ENCODE data around the gene RBBP4.

DNA sequence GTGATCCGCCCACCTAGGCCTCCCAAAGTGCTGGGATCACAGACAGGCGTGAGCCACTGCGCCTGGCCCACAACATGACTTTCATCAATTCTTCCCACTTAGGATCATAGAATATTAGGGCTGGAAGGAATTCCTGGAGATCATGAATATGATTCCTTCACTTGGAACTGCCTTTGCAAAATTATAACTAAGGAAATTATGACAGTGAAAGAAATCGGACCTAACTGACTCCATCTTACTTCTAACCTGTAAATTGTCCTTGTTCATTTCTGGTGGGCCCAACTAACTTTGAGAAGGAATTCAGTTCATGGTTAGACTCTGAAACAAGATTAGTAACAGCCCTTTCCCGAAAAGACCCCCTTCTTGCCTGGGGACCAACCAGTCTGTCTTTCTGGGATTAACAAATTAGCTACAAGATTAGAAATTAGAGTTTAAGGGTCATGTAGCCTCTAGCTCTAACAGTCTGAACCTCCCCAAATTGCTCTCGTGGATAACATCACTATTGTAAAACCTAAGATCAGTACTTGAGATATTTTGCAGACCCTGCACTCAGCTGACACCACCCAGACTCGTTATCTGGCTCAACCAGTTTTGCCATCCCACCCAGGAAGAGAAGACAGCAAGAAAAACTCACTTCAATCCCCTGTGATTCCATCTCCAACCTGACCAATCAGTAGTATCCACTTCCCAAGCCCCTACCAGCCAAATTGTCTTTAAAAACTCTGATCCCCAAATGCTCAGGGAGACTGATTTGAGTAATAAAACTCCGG is 15.3 kb upstream of the RBBP4 start:
- TF ChIP-seq, protein P1, sequence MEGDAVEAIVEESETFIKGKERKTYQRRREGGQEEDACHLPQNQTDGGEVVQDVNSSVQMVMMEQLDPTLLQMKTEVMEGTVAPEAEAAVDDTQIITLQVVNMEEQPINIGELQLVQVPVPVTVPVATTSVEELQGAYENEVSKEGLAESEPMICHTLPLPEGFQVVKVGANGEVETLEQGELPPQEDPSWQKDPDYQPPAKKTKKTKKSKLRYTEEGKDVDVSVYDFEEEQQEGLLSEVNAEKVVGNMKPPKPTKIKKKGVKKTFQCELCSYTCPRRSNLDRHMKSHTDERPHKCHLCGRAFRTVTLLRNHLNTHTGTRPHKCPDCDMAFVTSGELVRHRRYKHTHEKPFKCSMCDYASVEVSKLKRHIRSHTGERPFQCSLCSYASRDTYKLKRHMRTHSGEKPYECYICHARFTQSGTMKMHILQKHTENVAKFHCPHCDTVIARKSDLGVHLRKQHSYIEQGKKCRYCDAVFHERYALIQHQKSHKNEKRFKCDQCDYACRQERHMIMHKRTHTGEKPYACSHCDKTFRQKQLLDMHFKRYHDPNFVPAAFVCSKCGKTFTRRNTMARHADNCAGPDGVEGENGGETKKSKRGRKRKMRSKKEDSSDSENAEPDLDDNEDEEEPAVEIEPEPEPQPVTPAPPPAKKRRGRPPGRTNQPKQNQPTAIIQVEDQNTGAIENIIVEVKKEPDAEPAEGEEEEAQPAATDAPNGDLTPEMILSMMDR (conservative IDR thresholded peaks at IDR 0.05; ENCODE audit: low read length): no peak
- TF ChIP-seq EZH2phosphoT487 (IDR thresholded peaks at IDR 0.05; ENCODE audit: borderline replicate concordance): no peak

All from Loucy (cell line).